DOHH2 (cell line): ENCODE data around the gene KRTAP9-1.

Experiments
- H3F3A ChIP-seq: fragments of 200-600 bp; sonication (generic), shearing (Covaris generic); 2 replicates; pipeline ENCODE4 v1.6.0; 2016; ENCODE audit warnings: antibody characterized with exemption, mild to moderate bottlenecking; ENCODE audit not compliant: control insufficient read depth, insufficient read depth
- H3K27ac ChIP-seq: fragments of 200-600 bp; sonication (generic); 2 replicates; pipeline ENCODE4 v1.5.1; 2014; ENCODE audit warnings: low read depth, mild to moderate bottlenecking, low read length, moderate library complexity
- H3K27me3 ChIP-seq: fragments of 200-600 bp; sonication (generic); 2 replicates; pipeline ENCODE4 v1.6.1; 2014; ENCODE audit warnings: mild to moderate bottlenecking, low read length, mixed read lengths; ENCODE audit not compliant: control insufficient read depth
- H3K36me3 ChIP-seq: fragments of 200-600 bp; sonication (generic); 2 replicates; pipeline ENCODE4 v1.6.1; 2014; ENCODE audit warnings: mild to moderate bottlenecking, low read length, moderate library complexity, mixed read lengths; ENCODE audit not compliant: control insufficient read depth
- H3K4me1 ChIP-seq: fragments of 200-600 bp; sonication (generic); 2 replicates; pipeline ENCODE4 v1.6.1; 2014; ENCODE audit warnings: mild to moderate bottlenecking, low read length, mixed read lengths; ENCODE audit not compliant: control insufficient read depth
- H3K4me2 ChIP-seq: fragments of 200-600 bp; sonication (generic); 2 replicates; pipeline ENCODE4 v1.6.0; 2014; ENCODE audit warnings: mild to moderate bottlenecking, low read length, moderate library complexity
- H3K4me3 ChIP-seq: fragments of 200-600 bp; sonication (generic); 2 replicates; pipeline ENCODE4 v1.5.1; 2014; ENCODE audit warnings: mild to moderate bottlenecking, low read length, mixed read lengths
- H3K79me2 ChIP-seq: fragments of 200-600 bp; sonication (generic); 2 replicates; pipeline ENCODE4 v1.6.1; 2014; ENCODE audit warnings: mild to moderate bottlenecking, low read length, mixed read lengths; ENCODE audit not compliant: control insufficient read depth
- H3K9me2 ChIP-seq: fragments of 200-600 bp; sonication (generic); replicated peaks from 2 replicates; pipeline ENCODE4 v1.6.1; 2014; ENCODE audit warnings: mild to moderate bottlenecking, low read length, mixed read lengths; ENCODE audit not compliant: control insufficient read depth
- H3K9me3 ChIP-seq: fragments of 200-600 bp; sonication (generic); 2 replicates; pipeline ENCODE4 v1.6.1; 2014; ENCODE audit warnings: antibody characterized with exemption, low read length, mixed read lengths; ENCODE audit not compliant: control insufficient read depth, insufficient read depth
- H4K20me1 ChIP-seq: fragments of 200-600 bp; sonication (generic); 2 replicates; pipeline ENCODE4 v1.6.0; 2014; ENCODE audit warnings: low read depth, mild to moderate bottlenecking, antibody characterized with exemption, low read length, moderate library complexity; ENCODE audit not compliant: control insufficient read depth, insufficient read depth
- EZH2phosphoT487 ChIP-seq: fragments of 200-600 bp; sonication (generic); IDR thresholded peaks from 2 replicates; pipeline ENCODE4 v1.6.1; 2017; ENCODE audit warnings: borderline replicate concordance, mild to moderate bottlenecking, antibody characterized with exemption, low read length, moderate library complexity, mixed read lengths
- TF ChIP-seq, protein P1 (sequence below): fragments of 200-600 bp; sonication (generic); IDR thresholded peaks from one replicate; pipeline ENCODE4 v1.5.1; 2014; ENCODE audit warnings: antibody characterized with exemption, mild to moderate bottlenecking, low read depth, low read length; ENCODE audit not compliant: poor library complexity, severe bottlenecking

The KRTAP9-1 gene

DNA sequence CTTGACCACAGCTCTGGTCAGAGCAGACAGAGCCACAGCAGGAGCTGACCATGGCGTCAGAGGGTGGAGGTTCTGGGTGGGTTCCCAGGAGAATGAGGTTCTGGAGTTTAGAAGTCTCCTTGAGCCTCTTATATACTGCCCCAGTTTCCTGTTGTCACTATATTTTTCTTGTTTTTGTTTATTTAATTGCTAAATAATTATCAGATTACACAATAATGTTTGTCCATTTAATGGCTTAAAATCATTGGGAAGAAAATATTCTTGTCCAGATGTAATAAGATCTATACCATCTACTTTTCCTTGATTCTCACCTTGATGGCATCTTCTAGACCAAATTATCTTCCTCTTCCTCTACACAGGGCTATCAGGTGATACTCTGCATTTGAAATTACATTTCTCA is 21.6 kb upstream of the KRTAP9-1 start, which contains the start of gene KRTAP4-3:
Gene KRTAP4-3, minus strand, starts transcription at position 101 of the 400 bp plus-strand sequence. Its CDS starts 49 bp downstream, at position 52.
- no peak for TF ChIP-seq EZH2phosphoT487
- TF ChIP-seq, protein P1, sequence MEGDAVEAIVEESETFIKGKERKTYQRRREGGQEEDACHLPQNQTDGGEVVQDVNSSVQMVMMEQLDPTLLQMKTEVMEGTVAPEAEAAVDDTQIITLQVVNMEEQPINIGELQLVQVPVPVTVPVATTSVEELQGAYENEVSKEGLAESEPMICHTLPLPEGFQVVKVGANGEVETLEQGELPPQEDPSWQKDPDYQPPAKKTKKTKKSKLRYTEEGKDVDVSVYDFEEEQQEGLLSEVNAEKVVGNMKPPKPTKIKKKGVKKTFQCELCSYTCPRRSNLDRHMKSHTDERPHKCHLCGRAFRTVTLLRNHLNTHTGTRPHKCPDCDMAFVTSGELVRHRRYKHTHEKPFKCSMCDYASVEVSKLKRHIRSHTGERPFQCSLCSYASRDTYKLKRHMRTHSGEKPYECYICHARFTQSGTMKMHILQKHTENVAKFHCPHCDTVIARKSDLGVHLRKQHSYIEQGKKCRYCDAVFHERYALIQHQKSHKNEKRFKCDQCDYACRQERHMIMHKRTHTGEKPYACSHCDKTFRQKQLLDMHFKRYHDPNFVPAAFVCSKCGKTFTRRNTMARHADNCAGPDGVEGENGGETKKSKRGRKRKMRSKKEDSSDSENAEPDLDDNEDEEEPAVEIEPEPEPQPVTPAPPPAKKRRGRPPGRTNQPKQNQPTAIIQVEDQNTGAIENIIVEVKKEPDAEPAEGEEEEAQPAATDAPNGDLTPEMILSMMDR, result no peak

GRCh38 chr17:41171886-41172285 is 17.8 kb upstream of the KRTAP9-1 start:
- Histone ChIP-seq H3K9me2 (no peaks in the 10 kb centered on the region), H3F3A (no peaks in the 10 kb centered on the region), H3K4me3 (no peak overlapping the region), H3K4me2 (no peak overlapping the region), H3K36me3 (no peaks in the 10 kb centered on the region), H3K27me3 (peaks cover 11% of the 10 kb centered on the region), H3K9me3 (no peaks in the 10 kb centered on the region), H3K27ac (no peak overlapping the region), H3K79me2 (no peaks in the 10 kb centered on the region), H4K20me1 (no peaks in the 10 kb centered on the region), H3K4me1 (peaks cover 8% of the 10 kb centered on the region)
- TF ChIP-seq, protein P1, result no peak
- TF ChIP-seq EZH2phosphoT487, result no peak

More for the DNA sequence above, 21.6 kb upstream of the KRTAP9-1 start, which contains the start of gene KRTAP4-3:
- Histone ChIP-seq H3K27me3 (no peaks in the 10 kb centered on the region), H3K79me2 (no peaks in the 10 kb centered on the region), H3K9me2 (no peaks in the 10 kb centered on the region), H3K27ac (no peak within 1 kb of the TSS), H3K4me1 (no peaks in the 10 kb centered on the region), H3K9me3 (no peaks in the 10 kb centered on the region), H3K4me2 (no peak within 1 kb of the TSS), H3K36me3 (no peaks in the 10 kb centered on the region), H3F3A (no peaks in the 10 kb centered on the region), H3K4me3 (no peak within 1 kb of the TSS), H4K20me1 (no peaks in the 10 kb centered on the region)

DNA sequence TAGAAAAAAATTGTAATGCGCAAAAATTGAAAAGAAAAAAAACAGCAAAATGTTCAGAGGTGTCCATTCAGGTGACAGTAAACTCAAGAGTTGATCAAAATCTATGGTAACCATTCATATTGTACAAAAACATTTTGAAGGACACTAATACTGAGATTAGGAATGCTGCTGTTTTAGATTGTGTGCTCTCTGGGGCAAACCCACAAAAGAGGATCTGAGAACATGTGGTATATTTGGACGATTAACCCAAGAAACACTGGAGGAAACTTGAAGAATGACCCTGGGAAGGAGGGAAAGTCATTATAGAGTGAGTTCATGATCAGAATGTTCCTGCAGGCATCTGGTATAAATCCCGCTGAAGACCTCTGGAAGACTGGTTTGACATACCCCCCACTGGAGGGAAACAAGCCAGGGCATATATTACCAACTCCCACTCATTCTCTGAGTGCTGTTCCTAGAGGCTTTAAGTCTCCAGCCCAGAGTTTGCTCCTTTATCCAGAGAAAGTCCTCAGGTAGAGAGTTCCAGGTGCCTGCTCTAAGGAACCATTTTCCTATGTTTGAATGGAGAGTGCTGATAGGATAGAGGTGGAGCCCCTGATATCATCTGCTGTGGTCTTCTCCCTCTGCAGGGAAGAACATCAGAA is 12.8 kb upstream of the KRTAP9-1 start:
- Histone ChIP-seq H3K27ac (no peak overlapping the region), H3K36me3 (no peaks in the 10 kb centered on the region), H3K9me2 (no peaks in the 10 kb centered on the region), H4K20me1 (no peaks in the 10 kb centered on the region), H3K4me2 (no peak overlapping the region), H3K79me2 (no peaks in the 10 kb centered on the region), H3K4me1 (peaks cover 8% of the 10 kb centered on the region), H3F3A (no peaks in the 10 kb centered on the region), H3K27me3 (peaks cover 14% of the 10 kb centered on the region), H3K9me3 (no peaks in the 10 kb centered on the region), H3K4me3 (no peak overlapping the region)
- no peak for TF ChIP-seq EZH2phosphoT487
- TF ChIP-seq, protein P1, result no peak
